Measurements from ENCODE around the gene ILKAP.

DNA sequence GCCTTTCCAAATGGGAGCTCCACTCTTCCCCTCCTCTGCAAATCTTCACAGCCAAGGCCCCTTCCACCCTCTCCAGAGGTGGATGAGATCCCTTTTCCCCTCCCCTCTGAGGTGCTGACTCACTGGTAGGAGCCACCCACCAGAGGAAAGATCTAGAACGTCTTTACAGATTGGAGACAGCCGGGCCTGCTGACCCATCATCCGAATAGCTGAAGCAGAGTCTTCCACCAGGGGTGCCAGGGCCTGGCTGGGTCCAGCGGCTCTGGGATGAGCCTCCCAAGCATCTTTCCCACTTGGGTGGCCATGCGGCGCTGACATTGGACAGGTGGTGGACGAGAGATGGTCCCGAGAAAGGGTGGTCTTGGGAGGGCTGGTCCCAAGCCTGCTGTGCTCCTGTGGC, 35.7 kb downstream of the ILKAP start:
- no peak for TF ChIP-seq CTCF (IDR thresholded peaks at IDR 0.05)
- no peak for TF ChIP-seq POLR2A (IDR thresholded peaks at IDR 0.05)
